Mesenchymal stem cell (in vitro differentiated cells and primary cell): ENCODE data around the gene MSRB3.
A peak's percentile ranks its signal among the peaks of the same experiment; 100 is the strongest.

ENCODE experiments used
- DNase-seq: peaks from one replicate; pipeline ENCODE4 v3.0.0-alpha.2; 2013
- H2AFZ ChIP-seq: one replicate; pipeline ENCODE4 v1.6.1; 2013; ENCODE audit warnings: low read depth, mild to moderate bottlenecking, control low read depth, inconsistent platforms, low read length, moderate library complexity
- H2AK5ac ChIP-seq: 2 replicates; pipeline ENCODE4 v1.6.1; 2013; ENCODE audit warnings: low read length, moderate library complexity, mild to moderate bottlenecking, inconsistent platforms; ENCODE audit not compliant: severe bottlenecking
- H2BK120ac ChIP-seq: one replicate; pipeline ENCODE4 v1.6.1; 2013; ENCODE audit warnings: low read depth, mild to moderate bottlenecking, inconsistent platforms, low read length, moderate library complexity
- H2BK12ac ChIP-seq, 2 experiments: one replicate each; pipeline ENCODE4 v1.6.1; 2013; ENCODE audit warnings: inconsistent platforms in 2 of 2, low read length in 2 of 2, mild to moderate bottlenecking in 2 of 2, moderate library complexity in 2 of 2, control low read depth in 1 of 2
- H2BK15ac ChIP-seq: one replicate; pipeline ENCODE4 v1.6.1; 2013; ENCODE audit warnings: mild to moderate bottlenecking, low read depth, inconsistent platforms; ENCODE audit not compliant: poor library complexity, severe bottlenecking
- H2BK5ac ChIP-seq: 2 replicates; pipeline ENCODE4 v1.6.1; 2013; ENCODE audit warnings: low read depth, mild to moderate bottlenecking, low read length, control low read depth, inconsistent platforms; ENCODE audit not compliant: poor library complexity, severe bottlenecking
- H3K14ac ChIP-seq, 2 experiments: one replicate each; pipeline ENCODE4 v1.6.1; 2013; ENCODE audit warnings: inconsistent platforms in 2 of 2, low read length in 2 of 2, control low read depth in 1 of 2, mild to moderate bottlenecking in 1 of 2, moderate library complexity in 1 of 2
- H3K18ac ChIP-seq, 2 experiments: one replicate each; pipeline ENCODE4 v1.6.1; 2013; ENCODE audit warnings: inconsistent platforms in 2 of 2, low read length in 2 of 2, control low read depth in 1 of 2, low read depth in 1 of 2, mild to moderate bottlenecking in 1 of 2
- H3K23ac ChIP-seq, 2 experiments: one replicate each; pipeline ENCODE4 v1.6.1; 2013; ENCODE audit warnings: inconsistent platforms in 2 of 2, low read length in 2 of 2, mild to moderate bottlenecking in 2 of 2, moderate library complexity in 2 of 2, control low read depth in 1 of 2
- H3K27ac ChIP-seq: 2 replicates; pipeline ENCODE4 v1.5.1; 2013; ENCODE audit warnings: mild to moderate bottlenecking, moderate library complexity, low read length, control low read depth, inconsistent platforms; ENCODE audit not compliant: poor library complexity, severe bottlenecking
- H3K27me3 ChIP-seq, 2 experiments: 2 replicates each; pipeline versions ENCODE4 v1.6.1 to v1.7.0; 2013; ENCODE audit warnings: low read length in 2 of 2, mild to moderate bottlenecking in 2 of 2, moderate library complexity in 2 of 2, control low read depth in 1 of 2, inconsistent platforms in 1 of 2; ENCODE audit not compliant: control insufficient read depth in 1 of 2, insufficient read depth in 1 of 2
- H3K36me3 ChIP-seq, 2 experiments: 2 replicates each; pipeline versions ENCODE4 v1.6.1 to v1.7.0; 2013; ENCODE audit warnings: low read length in 2 of 2, control low read depth in 1 of 2, inconsistent platforms in 1 of 2, low read depth in 1 of 2, mild to moderate bottlenecking in 1 of 2; ENCODE audit not compliant: insufficient read depth in 2 of 2, control insufficient read depth in 1 of 2
- H3K4ac ChIP-seq, 2 experiments: one replicate each; pipeline ENCODE4 v1.6.1; 2013; ENCODE audit warnings: inconsistent platforms in 2 of 2, low read length in 2 of 2, mild to moderate bottlenecking in 2 of 2, moderate library complexity in 2 of 2, control low read depth in 1 of 2, low read depth in 1 of 2
- H3K4me1 ChIP-seq: 2 replicates; pipeline ENCODE4 v1.6.1; 2013; ENCODE audit warnings: low read depth, low read length, control low read depth; ENCODE audit not compliant: control insufficient read depth, insufficient read depth
- H3K4me2 ChIP-seq: 2 replicates; pipeline ENCODE4 v1.6.1; 2013; ENCODE audit warnings: low read length, mild to moderate bottlenecking, inconsistent platforms; ENCODE audit not compliant: poor library complexity, severe bottlenecking
- H3K4me3 ChIP-seq, 2 experiments: 2 replicates each; pipeline versions ENCODE4 v1.5.1 to v1.7.0; 2013; ENCODE audit warnings: low read length in 2 of 2, mild to moderate bottlenecking in 2 of 2, control low read depth in 1 of 2, low read depth in 1 of 2; ENCODE audit not compliant: insufficient read depth in 1 of 2
- H3K79me1 ChIP-seq: replicated peaks from 2 replicates; pipeline ENCODE4 v1.6.1; 2013; ENCODE audit warnings: mild to moderate bottlenecking, control low read depth, low read length, inconsistent platforms; ENCODE audit not compliant: poor library complexity, severe bottlenecking
- H3K9ac ChIP-seq: 2 replicates; pipeline ENCODE4 v1.7.0; 2013; ENCODE audit warnings: mild to moderate bottlenecking, low read length, moderate library complexity
- H3K9me3 ChIP-seq: 2 replicates; pipeline ENCODE4 v1.7.0; 2013; ENCODE audit warnings: mild to moderate bottlenecking, low read length; ENCODE audit not compliant: control insufficient read depth
- H4K8ac ChIP-seq: one replicate; pipeline ENCODE4 v1.6.1; 2013; ENCODE audit warnings: inconsistent platforms, mild to moderate bottlenecking, low read length, moderate library complexity
- H4K91ac ChIP-seq: one replicate; pipeline ENCODE4 v1.6.1; 2013; ENCODE audit warnings: mild to moderate bottlenecking, low read length, inconsistent platforms
- WGBS: methylation state at CpG from one replicate; pipeline ENCODE4 v1.1.7; 2013; ENCODE audit warnings: mixed read lengths; 5-methylcytosine and 5-hydroxymethylcytosine counted together

Gene MSRB3

DNA sequence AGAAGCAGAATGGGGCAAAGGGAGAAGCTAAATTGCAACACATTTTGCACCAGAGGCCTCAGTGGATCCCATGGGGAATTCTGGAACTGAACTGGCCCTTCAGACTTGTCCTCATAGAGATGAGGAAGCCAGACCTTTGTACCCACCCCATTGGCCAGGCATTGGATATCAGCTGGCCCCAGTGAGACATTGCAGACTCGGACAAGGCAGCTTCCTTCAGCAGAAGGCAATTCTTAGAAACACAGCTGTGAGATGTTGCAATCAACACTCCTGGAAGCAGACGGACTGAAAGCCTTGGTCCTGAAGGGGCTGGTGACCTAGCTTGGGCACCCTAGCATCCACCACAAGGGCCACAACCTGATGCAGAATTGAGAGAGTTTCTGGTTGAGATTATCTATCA is 218.1 kb downstream of the MSRB3 start:
- Histone ChIP-seq H3K4me3 (no peak overlapping the region), H3K36me3 (no peaks in the 10 kb centered on the region), H3K4me1 (peaks cover 20% of the 10 kb centered on the region), H2BK5ac (no peak overlapping the region), H2BK120ac (no peak overlapping the region), H3K79me1 (no peaks in the 10 kb centered on the region), H2BK12ac (peak overlapping the region in 1 of 2 experiments; percentile 1), H3K27me3 (no peaks in the 10 kb centered on the region), H4K8ac (no peak overlapping the region), H3K4ac (no peak overlapping the region), H3K23ac (no peak overlapping the region), H3K27ac (no peak overlapping the region), H2AK5ac (no peak overlapping the region), H2AFZ (no peak overlapping the region), H2BK15ac (no peak overlapping the region), H3K9me3 (no peaks in the 10 kb centered on the region), H3K4me2 (no peak overlapping the region), H3K18ac (peak overlapping the region in 1 of 2 experiments; percentile 30), H4K91ac (no peak overlapping the region), H3K14ac (no peak overlapping the region), H3K9ac (no peak overlapping the region)
- WGBS = 4% methylated on average over 2 of the region's 2 CpGs
- DNase-seq = peak; percentile 77

DNA sequence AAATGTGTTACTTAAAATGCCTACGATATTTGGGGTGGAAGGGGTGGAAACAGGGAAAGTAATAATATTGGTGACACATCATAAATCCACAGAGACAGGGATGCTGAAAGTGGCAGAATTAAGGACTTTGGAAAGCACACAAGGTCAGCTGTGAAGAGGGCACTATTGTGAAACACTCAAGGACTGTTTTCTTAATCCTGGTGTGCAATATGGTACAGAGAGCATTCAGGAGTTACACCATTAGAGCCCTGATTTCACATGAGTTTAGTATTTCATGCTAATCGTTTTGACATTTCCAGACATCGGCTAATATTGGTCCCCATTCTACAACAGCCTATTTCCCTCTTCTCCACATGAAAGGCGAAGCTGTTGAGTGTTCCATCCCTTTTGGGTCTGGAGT is 219.2 kb downstream of the MSRB3 start:
- Histone ChIP-seq H3K9me3 (no peaks in the 10 kb centered on the region), H2BK12ac (peak overlapping the region in 1 of 2 experiments; percentile 28), H3K9ac (no peak overlapping the region), H2BK120ac (no peak overlapping the region), H3K18ac (no peak overlapping the region), H3K79me1 (no peaks in the 10 kb centered on the region), H3K4me3 (no peak overlapping the region), H2BK15ac (no peak overlapping the region), H3K14ac (no peak overlapping the region), H2AK5ac (no peak overlapping the region), H3K4ac (no peak overlapping the region), H3K27ac (no peak overlapping the region), H3K27me3 (no peaks in the 10 kb centered on the region), H3K23ac (no peak overlapping the region), H3K4me1 (peaks cover 20% of the 10 kb centered on the region), H4K91ac (no peak overlapping the region), H3K36me3 (no peaks in the 10 kb centered on the region), H2AFZ (no peak overlapping the region), H2BK5ac (no peak overlapping the region), H4K8ac (no peak overlapping the region), H3K4me2 (no peak overlapping the region)
- 71% methylated on average over 4 of the region's 4 CpGs for WGBS
- DNase-seq = peak; percentile 72

DNA sequence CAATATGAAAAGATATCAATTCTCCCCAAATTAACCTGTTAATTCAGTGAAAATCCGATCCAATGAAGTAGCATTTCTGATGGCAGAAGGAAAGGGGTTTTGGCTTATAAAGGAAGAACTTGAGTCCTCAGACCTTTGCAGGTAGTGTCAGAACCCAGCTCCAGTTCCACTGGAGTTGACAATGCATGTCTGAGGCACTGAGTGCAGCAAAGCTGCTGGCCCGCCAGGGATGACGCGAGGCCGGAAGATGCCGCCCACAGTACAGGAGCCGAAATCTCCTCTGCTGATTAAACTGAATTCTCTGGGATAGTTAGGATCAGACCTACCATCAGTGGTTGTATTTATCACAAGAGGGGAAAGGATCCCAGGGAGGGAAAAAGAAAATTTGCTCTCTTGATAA is 220.7 kb downstream of the MSRB3 start:
- Histone ChIP-seq H2AFZ (no peak overlapping the region), H3K27ac (no peak overlapping the region)

DNA sequence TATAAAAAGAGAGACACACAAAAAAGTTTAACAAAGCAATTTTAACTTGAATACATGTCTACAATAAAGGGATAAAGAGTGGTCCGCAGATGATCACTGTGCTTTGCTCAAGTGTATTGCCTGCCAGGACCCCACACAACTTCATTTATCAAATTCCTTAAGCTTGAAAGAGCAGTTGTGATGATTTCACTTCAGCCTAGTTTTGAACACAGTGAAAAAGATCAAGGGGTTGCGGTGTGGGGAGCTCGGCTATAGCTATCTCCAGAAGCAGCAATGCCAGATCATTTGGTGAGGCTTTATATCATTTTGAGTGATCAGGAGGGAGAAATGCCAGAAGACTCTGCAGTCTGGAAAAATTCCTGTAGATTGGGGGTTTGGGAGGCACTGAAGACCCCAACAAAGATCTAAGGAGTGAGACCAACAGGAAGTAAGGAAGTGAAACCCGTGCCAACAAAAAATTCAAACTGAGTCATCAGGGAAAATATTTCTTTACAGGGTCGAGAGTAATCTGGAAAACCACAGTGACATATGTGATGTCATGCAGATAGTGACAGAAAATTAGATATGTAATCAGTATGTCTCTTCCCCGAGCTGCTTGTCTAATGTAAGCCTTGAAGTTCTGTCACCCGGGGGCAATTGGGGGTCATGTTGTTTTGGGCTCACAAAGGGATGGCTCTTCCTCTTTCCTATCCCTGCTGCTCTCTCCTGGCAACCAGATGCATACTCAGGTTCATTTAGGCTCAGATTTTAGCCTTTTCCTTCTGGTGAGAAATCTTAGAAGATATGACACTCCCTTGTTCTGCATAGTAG is 221.8 kb downstream of the MSRB3 start:
- Histone ChIP-seq H4K8ac (no peak overlapping the region), H2BK12ac (peak overlapping the region in 1 of 2 experiments; percentile 25), H3K9me3 (no peaks in the 10 kb centered on the region), H3K36me3 (no peaks in the 10 kb centered on the region), H2BK15ac (no peak overlapping the region), H3K4ac (peak overlapping the region in 1 of 2 experiments; percentile 21), H4K91ac (no peak overlapping the region), H3K14ac (no peak overlapping the region), H2BK5ac (peak overlapping the region; percentile 49), H2AFZ (no peak overlapping the region), H3K18ac (peak overlapping the region in 1 of 2 experiments; percentile 5), H3K27ac (no peak overlapping the region), H3K9ac (no peak overlapping the region), H3K4me2 (no peak overlapping the region), H2BK120ac (no peak overlapping the region), H3K4me1 (peaks cover 12% of the 10 kb centered on the region), H3K27me3 (no peaks in the 10 kb centered on the region), H2AK5ac (no peak overlapping the region), H3K79me1 (no peaks in the 10 kb centered on the region), H3K23ac (no peak overlapping the region), H3K4me3 (no peak overlapping the region)
- 33% methylated on average over 7 of the region's 7 CpGs for WGBS
- peak; percentile 73 for DNase-seq

More for the DNA sequence above, 220.7 kb downstream of the MSRB3 start:
- Histone ChIP-seq H3K27me3 (no peaks in the 10 kb centered on the region), H2AK5ac (no peak overlapping the region), H4K8ac (no peak overlapping the region), H2BK5ac (no peak overlapping the region), H3K18ac (no peak overlapping the region), H4K91ac (peak overlapping the region; percentile 59), H3K4ac (no peak overlapping the region), H3K4me2 (no peak overlapping the region), H2BK120ac (no peak overlapping the region), H3K23ac (no peak overlapping the region), H3K36me3 (no peaks in the 10 kb centered on the region), H2BK12ac (peak overlapping the region in 1 of 2 experiments; percentile 97), H2BK15ac (peak overlapping the region; percentile 52), H3K9ac (no peak overlapping the region), H3K79me1 (no peaks in the 10 kb centered on the region), H3K4me3 (no peak overlapping the region), H3K9me3 (no peaks in the 10 kb centered on the region), H3K4me1 (peaks cover 19% of the 10 kb centered on the region), H3K14ac (no peak overlapping the region)
- WGBS = over 99% methylated on average over 7 of the region's 7 CpGs
- DNase-seq = no peak
